ENCODE data around the gene YPEL5. TPM values are rescaled to one million over a fixed set of nuclear protein-coding genes. Genes with fewer than 3 reads are reported as not detected.
"Not testable (repeated sequence)": the region's sequence is repeated elsewhere in the genome, so short reads cannot be mapped to it uniquely, and the experiment has no call there.

YPEL5 gene
- total and polyA plus RNA-seq, 4 experiments from 2014 or later = 81.5 to 240 (median 103) TPM

GRCh38 chr2:30108192-30108591, 38.6 kb upstream of the YPEL5 start:
- H3K4me3 ChIP-seq (ENCODE audit: low read length in 2 of 2) = no peak overlapping the region
- H3K9me3 Mint-ChIP-seq = no peaks in the 10 kb centered on the region
- H3K27ac ChIP-seq (ENCODE audit: low read depth, low read length) = no peak overlapping the region
- H3K4me1 ChIP-seq (ENCODE audit: insufficient read depth, low read length) = no peaks in the 10 kb centered on the region
- H3K9me3 ChIP-seq (ENCODE audit: control insufficient read depth in 1 of 2, low read length in 2 of 2) = no peaks in the 10 kb centered on the region
- H3K27me3 ChIP-seq (ENCODE audit: insufficient read depth, low read length) = no peaks in the 10 kb centered on the region
- intact Hi-C loops (cut with micrococcal nuclease) = no loop called here
- H3K4me3 Mint-ChIP-seq = no peak overlapping the region
- H3K27me3 Mint-ChIP-seq = peaks cover 2 to 11% of the 10 kb centered on the region in 2 donors
- CTCF ChIA-PET (ENCODE audit: partially characterized antibody) = interaction anchor here (1.0 kb wide), 1 partner anchor 10 kb away, joined by 3 read pairs; no protein-coding TSS in a partner anchor
- no peak for DNase-seq
- H3K36me3 Mint-ChIP-seq = no peaks in the 10 kb centered on the region
- H3K27ac Mint-ChIP-seq = no peak overlapping the region
- no peaks in the 10 kb centered on the region for H3K4me1 Mint-ChIP-seq
- POLR2A ChIA-PET (ENCODE audit: partially characterized antibody) = no interaction called here
- no peaks in the 10 kb centered on the region for H3K36me3 ChIP-seq (ENCODE audit: insufficient read depth, low read length)

- intact Hi-C loops (cut with micrococcal nuclease) = no loop called here
- Histone ChIP-seq H3K27me3 (ENCODE audit: insufficient read depth, low read length) (no peaks in the 10 kb centered on the region), H3K4me1 (ENCODE audit: insufficient read depth, low read length) (no peaks in the 10 kb centered on the region), H3K4me3 (ENCODE audit: low read length in 2 of 2) (no peak overlapping the region), H3K27ac (ENCODE audit: low read depth, low read length) (no peak overlapping the region), H3K9me3 (ENCODE audit: control insufficient read depth in 1 of 2, low read length in 2 of 2) (no peaks in the 10 kb centered on the region), H3K36me3 (ENCODE audit: insufficient read depth, low read length) (no peaks in the 10 kb centered on the region)
- Mint-ChIP-seq H3K27ac (no peak overlapping the region), H3K4me1 (no peaks in the 10 kb centered on the region), H3K27me3 (peaks cover 2 to 11% of the 10 kb centered on the region in 2 donors), H3K9me3 (no peaks in the 10 kb centered on the region), H3K4me3 (no peak overlapping the region), H3K36me3 (no peaks in the 10 kb centered on the region)
- POLR2A ChIA-PET (ENCODE audit: partially characterized antibody) = no interaction called here
- CTCF ChIA-PET (ENCODE audit: partially characterized antibody) = no interaction called here
- no peak for DNase-seq
Measured at GRCh38 chr2:30108851-30109250, 38.0 kb upstream of the YPEL5 start.

GRCh38 chr2:30109856-30110255, 37.0 kb upstream of the YPEL5 start:
- Histone ChIP-seq H3K4me3 (ENCODE audit: low read length in 2 of 2) (no peak overlapping the region), H3K9me3 (ENCODE audit: control insufficient read depth in 1 of 2, low read length in 2 of 2) (no peaks in the 10 kb centered on the region), H3K36me3 (ENCODE audit: insufficient read depth, low read length) (no peaks in the 10 kb centered on the region), H3K27ac (ENCODE audit: low read depth, low read length) (no peak overlapping the region), H3K27me3 (ENCODE audit: insufficient read depth, low read length) (no peaks in the 10 kb centered on the region), H3K4me1 (ENCODE audit: insufficient read depth, low read length) (no peaks in the 10 kb centered on the region)
- Mint-ChIP-seq H3K27me3 (peaks cover 2 to 8% of the 10 kb centered on the region in 2 donors), H3K4me1 (no peaks in the 10 kb centered on the region), H3K9me3 (no peaks in the 10 kb centered on the region), H3K27ac (no peak overlapping the region), H3K4me3 (no peak overlapping the region), H3K36me3 (no peaks in the 10 kb centered on the region)
- intact Hi-C loops (cut with micrococcal nuclease) = no loop called here
- DNase-seq = no peak
- ChIA-PET POLR2A (ENCODE audit: partially characterized antibody) (no interaction called here), CTCF (ENCODE audit: partially characterized antibody) (interaction anchor here (0.8 to 1.7 kb wide), 3 partner anchors 21 to 602 kb away, joined by 3 to 4 read pairs (median 4); no protein-coding TSS in a partner anchor)

GRCh38 chr2:30110773-30111172, 36.0 kb upstream of the YPEL5 start:
- no peaks in the 10 kb centered on the region for H3K9me3 Mint-ChIP-seq
- no peaks in the 10 kb centered on the region for H3K36me3 Mint-ChIP-seq
- H3K4me1 ChIP-seq (ENCODE audit: insufficient read depth, low read length) = no peaks in the 10 kb centered on the region
- no peaks in the 10 kb centered on the region for H3K36me3 ChIP-seq (ENCODE audit: insufficient read depth, low read length)
- intact Hi-C loops (cut with micrococcal nuclease) = no loop called here
- H3K4me3 Mint-ChIP-seq = no peak overlapping the region
- ChIA-PET POLR2A (ENCODE audit: partially characterized antibody) (no interaction called here), CTCF (ENCODE audit: partially characterized antibody) (interaction anchor here (0.8 to 1.7 kb wide), 3 partner anchors 22 to 601 kb away, joined by 3 to 4 read pairs (median 4); no protein-coding TSS in a partner anchor)
- no peak overlapping the region for H3K4me3 ChIP-seq (ENCODE audit: low read length in 2 of 2)
- DNase-seq = no peak
- no peaks in the 10 kb centered on the region for H3K27me3 ChIP-seq (ENCODE audit: insufficient read depth, low read length)
- H3K27ac Mint-ChIP-seq = no peak overlapping the region
- no peaks in the 10 kb centered on the region for H3K9me3 ChIP-seq (ENCODE audit: control insufficient read depth in 1 of 2, low read length in 2 of 2)
- H3K4me1 Mint-ChIP-seq = peaks cover 0 to 4% (median 3%) of the 10 kb centered on the region in 4 donors
- H3K27me3 Mint-ChIP-seq = peaks cover 2 to 5% of the 10 kb centered on the region in 2 donors
- no peak overlapping the region for H3K27ac ChIP-seq (ENCODE audit: low read depth, low read length)

GRCh38 chr2:30111186-30111585, 35.6 kb upstream of the YPEL5 start:
- intact Hi-C loops (cut with micrococcal nuclease); H3K4me3 ChIP-seq (ENCODE audit: low read length in 2 of 2); H3K27ac Mint-ChIP-seq; H3K9me3 ChIP-seq (ENCODE audit: control insufficient read depth in 1 of 2, low read length in 2 of 2); H3K27me3 ChIP-seq (ENCODE audit: insufficient read depth, low read length); H3K9me3 Mint-ChIP-seq; H3K4me1 Mint-ChIP-seq; H3K4me1 ChIP-seq (ENCODE audit: insufficient read depth, low read length); POLR2A ChIA-PET (ENCODE audit: partially characterized antibody); H3K36me3 ChIP-seq (ENCODE audit: insufficient read depth, low read length); H3K36me3 Mint-ChIP-seq; H3K27me3 Mint-ChIP-seq; DNase-seq; H3K27ac ChIP-seq (ENCODE audit: low read depth, low read length); H3K4me3 Mint-ChIP-seq: not testable (repeated sequence)
- CTCF ChIA-PET (ENCODE audit: partially characterized antibody) = interaction anchor here (1.4 to 1.7 kb wide), 2 partner anchors 22 to 600 kb away, joined by 3 to 4 read pairs; no protein-coding TSS in a partner anchor

GRCh38 chr2:30112561-30112960, 34.2 kb upstream of the YPEL5 start:
- Histone ChIP-seq H3K9me3 (ENCODE audit: control insufficient read depth in 1 of 2, low read length in 2 of 2) (no peaks in the 10 kb centered on the region), H3K4me1 (ENCODE audit: insufficient read depth, low read length) (no peaks in the 10 kb centered on the region), H3K4me3 (ENCODE audit: low read length in 2 of 2) (no peak overlapping the region), H3K27ac (ENCODE audit: low read depth, low read length) (no peak overlapping the region), H3K36me3 (ENCODE audit: insufficient read depth, low read length) (no peaks in the 10 kb centered on the region), H3K27me3 (ENCODE audit: insufficient read depth, low read length) (no peaks in the 10 kb centered on the region)
- intact Hi-C loops (cut with micrococcal nuclease) = no loop called here
- Mint-ChIP-seq H3K27me3 (peaks cover 2 to 8% of the 10 kb centered on the region in 2 donors), H3K36me3 (no peaks in the 10 kb centered on the region), H3K9me3 (no peaks in the 10 kb centered on the region), H3K4me3 (no peak overlapping the region), H3K27ac (peak overlapping the region in 1 of 7 donors; percentile 70), H3K4me1 (peaks cover 0 to 5% (median 3%) of the 10 kb centered on the region in 4 donors)
- CTCF ChIA-PET (ENCODE audit: partially characterized antibody) = interaction anchor here (0.7 to 4.9 kb wide), 5 partner anchors 10 to 580 kb away, joined by 3 to 33 read pairs (median 3); no protein-coding TSS in a partner anchor
- POLR2A ChIA-PET (ENCODE audit: partially characterized antibody) = no interaction called here
- DNase-seq = no peak

- Mint-ChIP-seq H3K36me3 (no peaks in the 10 kb centered on the region), H3K27ac (peak overlapping the region in 1 of 7 donors; percentile 4), H3K27me3 (peaks cover 5 to 7% of the 10 kb centered on the region in 2 donors), H3K4me3 (no peak overlapping the region), H3K9me3 (no peaks in the 10 kb centered on the region), H3K4me1 (peaks cover 0 to 5% (median 3%) of the 10 kb centered on the region in 4 donors)
- H3K9me3 ChIP-seq (ENCODE audit: control insufficient read depth in 1 of 2, low read length in 2 of 2) = no peaks in the 10 kb centered on the region
- no peak overlapping the region for H3K4me3 ChIP-seq (ENCODE audit: low read length in 2 of 2)
- intact Hi-C loops (cut with micrococcal nuclease) = loop anchor here (2.0 kb wide), 1 partner anchor 33 kb away; the partner anchor contains the start of gene YPEL5
- no peaks in the 10 kb centered on the region for H3K4me1 ChIP-seq (ENCODE audit: insufficient read depth, low read length)
- no peak for DNase-seq
- H3K27me3 ChIP-seq (ENCODE audit: insufficient read depth, low read length) = no peaks in the 10 kb centered on the region
- H3K27ac ChIP-seq (ENCODE audit: low read depth, low read length) = no peak overlapping the region
- POLR2A ChIA-PET (ENCODE audit: partially characterized antibody) = no interaction called here
- no peaks in the 10 kb centered on the region for H3K36me3 ChIP-seq (ENCODE audit: insufficient read depth, low read length)
- CTCF ChIA-PET (ENCODE audit: partially characterized antibody) = interaction anchor here (1.1 to 4.9 kb wide), 7 partner anchors 9 to 597 kb away, joined by 3 to 33 read pairs (median 4); no protein-coding TSS in a partner anchor
Measured at GRCh38 chr2:30113617-30114293, 33.1 kb upstream of the YPEL5 start.

All from CD4-positive, alpha-beta memory T cell (primary cell).